DND-41 (cell line): ENCODE measurements around the gene ARHGAP15.

Experiments
- ATAC-seq: fragments of 200-7000 bp; cut with Tn5 transposase; 3 replicates; pipeline ENCODE4 v1.9.1; 2021; ENCODE audit warnings: low read depth; ENCODE audit not compliant: insufficient read depth
- DNase-seq: peaks from one replicate; pipeline ENCODE4 v3.0.0-alpha.2; 2020
- H2AFZ ChIP-seq: 2 replicates; pipeline ENCODE4 v1.6.0; 2012; ENCODE audit warnings: low read depth, low read length
- H3K27ac ChIP-seq: 2 replicates; pipeline ENCODE4 v1.5.1; 2012; ENCODE audit warnings: low read length, inconsistent platforms
- H3K27me3 ChIP-seq: fragments of 200-600 bp; sonication (generic); 2 replicates; pipeline ENCODE4 v1.6.0; 2012; ENCODE audit warnings: low read length, mild to moderate bottlenecking, inconsistent platforms; ENCODE audit not compliant: insufficient read depth, poor library complexity
- H3K36me3 ChIP-seq: 2 replicates; pipeline ENCODE4 v1.5.1; 2012; ENCODE audit warnings: low read length, inconsistent platforms; ENCODE audit not compliant: insufficient read depth
- H3K4me1 ChIP-seq: 2 replicates; pipeline ENCODE4 v1.5.1; 2012; ENCODE audit warnings: mild to moderate bottlenecking, low read length; ENCODE audit not compliant: insufficient read depth
- H3K4me2 ChIP-seq: 2 replicates; pipeline ENCODE4 v1.6.0; 2012; ENCODE audit warnings: mild to moderate bottlenecking, moderate library complexity, low read length, inconsistent platforms; ENCODE audit not compliant: insufficient read depth
- H3K4me3 ChIP-seq, 2 experiments: fragments of 200-600 bp in 1 of 2; shearing (Covaris generic) in 1 of 2; 2 replicates each; pipeline ENCODE4 v1.5.1; 2012 to 2016; ENCODE audit warnings: inconsistent platforms in 2 of 2, low read length in 2 of 2, mild to moderate bottlenecking in 2 of 2, low read depth in 1 of 2, moderate library complexity in 1 of 2
- H3K79me2 ChIP-seq: 2 replicates; pipeline ENCODE4 v1.6.0; 2012; ENCODE audit warnings: low read length, inconsistent platforms; ENCODE audit not compliant: insufficient read depth
- H3K9ac ChIP-seq: 2 replicates; pipeline ENCODE4 v1.6.0; 2012; ENCODE audit warnings: low read depth, mild to moderate bottlenecking, inconsistent platforms, low read length, moderate library complexity
- H3K9me3 ChIP-seq: 2 replicates; pipeline ENCODE4 v1.5.1; 2012; ENCODE audit warnings: low read length, moderate library complexity, mild to moderate bottlenecking, inconsistent platforms; ENCODE audit not compliant: insufficient read depth, severe bottlenecking
- H4K20me1 ChIP-seq: 2 replicates; pipeline ENCODE4 v1.6.0; 2012; ENCODE audit warnings: low read length; ENCODE audit not compliant: insufficient read depth
- CTCF ChIP-seq: IDR thresholded peaks from 2 replicates; pipeline ENCODE4 v1.5.1; 2012; ENCODE audit warnings: borderline replicate concordance, low read length, moderate library complexity, mild to moderate bottlenecking; ENCODE audit not compliant: poor library complexity, severe bottlenecking; ENCODE audit errors: extremely low read depth
- EZH2 ChIP-seq: IDR thresholded peaks from 3 replicates; pipeline ENCODE4 v1.6.1; 2012; ENCODE audit warnings: borderline replicate concordance, low read depth, mild to moderate bottlenecking, moderate library complexity, low read length, inconsistent platforms; ENCODE audit not compliant: severe bottlenecking

Gene ARHGAP15

DNA sequence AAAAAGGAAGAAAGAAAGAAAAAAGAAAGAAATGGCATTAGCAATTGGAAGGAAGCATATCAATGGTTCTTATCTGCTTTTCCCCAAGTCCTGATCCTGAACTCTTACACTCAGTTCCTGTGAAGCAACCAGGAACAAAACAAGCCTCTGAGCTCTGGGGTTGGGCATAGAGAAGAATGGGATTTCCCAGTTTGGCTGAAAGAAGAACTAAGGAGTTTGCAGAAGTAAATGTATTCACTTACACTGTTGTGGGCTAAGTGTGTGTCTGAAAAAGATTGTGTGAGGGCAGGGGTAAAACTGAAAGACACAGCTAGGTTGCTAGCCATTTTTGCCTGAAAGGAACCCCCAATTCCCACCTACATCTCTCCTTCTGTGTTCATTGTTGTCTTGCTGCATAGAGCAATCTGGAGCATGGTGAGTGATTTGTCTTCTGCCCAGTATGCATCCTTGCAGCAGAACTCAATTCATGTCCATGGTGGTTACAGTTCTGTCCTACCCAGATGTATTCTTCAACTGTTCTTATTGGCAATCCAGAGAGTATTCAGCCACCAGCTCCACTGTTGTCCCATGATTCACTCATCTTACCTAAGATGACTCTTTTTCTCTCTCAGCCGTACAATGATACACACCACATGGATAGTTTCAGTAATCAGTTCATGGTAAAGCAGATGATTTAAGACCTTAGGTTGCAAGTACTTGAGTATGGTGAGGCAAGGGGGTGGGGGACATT lies 348.7 kb downstream of the ARHGAP15 start:
- DNase-seq (no peak), ATAC-seq (no peak; the same call in 2 of the 3 replicates)
- Histone ChIP-seq H3K27ac (no peak overlapping the region), H3K4me3 (no peak overlapping the region), H3K79me2 (no peaks in the 10 kb centered on the region), H2AFZ (no peak overlapping the region), H3K9ac (no peak overlapping the region), H4K20me1 (peaks cover 3% of the 10 kb centered on the region; the same call in 1 of the 2 replicates), H3K27me3 (no peaks in the 10 kb centered on the region), H3K9me3 (no peaks in the 10 kb centered on the region), H3K36me3 (peaks cover 21% of the 10 kb centered on the region; the same call in 1 of the 2 replicates), H3K4me2 (no peak overlapping the region), H3K4me1 (no peaks in the 10 kb centered on the region)
- no peak for TF ChIP-seq EZH2
- no peak for TF ChIP-seq CTCF

DNA sequence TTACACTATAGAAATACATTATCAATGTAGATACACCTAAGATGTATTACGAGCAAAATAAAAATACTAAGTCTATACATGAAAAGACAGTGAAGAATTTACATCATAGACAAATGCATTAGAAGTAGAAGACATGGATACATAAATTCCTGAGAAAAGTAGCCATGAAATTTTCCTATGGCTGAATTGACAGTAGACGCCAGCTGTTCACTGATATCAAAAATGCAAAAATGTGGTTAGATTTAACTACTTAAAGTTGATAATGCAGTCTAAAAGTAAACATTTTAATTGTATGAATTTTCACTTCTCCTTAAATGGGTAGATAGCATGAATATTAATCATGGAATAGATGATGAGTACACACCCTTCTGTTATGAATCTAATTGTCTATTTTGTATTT lies 350.9 kb downstream of the ARHGAP15 start:
- no peak overlapping the region for H3K4me3 ChIP-seq
- no peak overlapping the region for H3K9ac ChIP-seq
- no peak overlapping the region for H3K27ac ChIP-seq
- peaks cover 17% of the 10 kb centered on the region; the same call in 1 of the 2 replicates for H3K36me3 ChIP-seq
- H3K27me3 ChIP-seq, result no peaks in the 10 kb centered on the region
- no peaks in the 10 kb centered on the region for H3K9me3 ChIP-seq
- ATAC-seq (no peak), DNase-seq (no peak)
- no peak overlapping the region for H3K4me2 ChIP-seq
- no peak for TF ChIP-seq CTCF
- no peak for TF ChIP-seq EZH2
- peaks cover 3% of the 10 kb centered on the region; the same call in 1 of the 2 replicates for H4K20me1 ChIP-seq
- no peaks in the 10 kb centered on the region for H3K79me2 ChIP-seq
- H2AFZ ChIP-seq, result no peak overlapping the region
- no peaks in the 10 kb centered on the region for H3K4me1 ChIP-seq

DNA sequence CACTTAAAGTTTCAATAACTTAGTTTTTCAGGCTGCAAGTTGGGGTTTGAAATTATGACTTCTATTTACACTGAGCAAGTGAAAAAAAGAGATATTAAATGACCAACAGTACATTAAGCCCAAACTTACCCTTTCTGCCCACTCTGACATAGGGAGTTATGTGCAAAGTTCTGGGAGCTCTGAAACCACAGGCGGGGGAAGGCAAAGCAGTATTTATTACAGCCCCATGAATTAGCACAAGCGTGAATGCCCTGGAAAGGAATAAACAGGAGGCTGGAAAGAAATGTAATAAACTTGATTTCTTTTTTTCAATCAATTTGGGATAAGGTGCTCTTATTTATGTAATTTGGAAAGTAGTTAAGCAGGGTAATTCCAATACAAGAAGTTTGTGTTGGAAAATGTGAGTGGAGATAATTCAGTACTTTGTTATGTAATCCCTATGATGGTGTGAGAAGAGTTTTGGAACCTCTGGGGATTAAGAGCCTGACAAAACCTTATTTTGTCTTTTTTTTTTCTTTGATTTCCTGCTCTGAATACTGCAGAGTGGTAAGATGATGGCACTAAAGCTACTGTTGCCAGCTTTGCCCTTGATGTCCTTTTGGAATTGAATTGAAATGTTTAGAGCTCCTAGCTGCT lies 351.5 kb downstream of the ARHGAP15 start:
- Histone ChIP-seq H3K9ac (no peak overlapping the region), H2AFZ (no peak overlapping the region), H3K27ac (no peak overlapping the region), H3K4me1 (no peaks in the 10 kb centered on the region), H3K4me2 (no peak overlapping the region), H4K20me1 (peaks cover 3% of the 10 kb centered on the region; the same call in 1 of the 2 replicates), H3K9me3 (no peaks in the 10 kb centered on the region), H3K4me3 (no peak overlapping the region), H3K36me3 (peaks cover 19% of the 10 kb centered on the region), H3K79me2 (no peaks in the 10 kb centered on the region), H3K27me3 (no peaks in the 10 kb centered on the region)
- DNase-seq (no peak), ATAC-seq (no peak)
- TF ChIP-seq EZH2 (no peak), CTCF (no peak)
